Measurements from ENCODE around the gene C2orf69. TPM values are rescaled to one million over a fixed set of nuclear protein-coding genes. Genes with fewer than 3 reads are reported as not detected.
A peak's percentile ranks its signal among the peaks of the same experiment; 100 is the strongest.

The C2orf69 gene, protein sequence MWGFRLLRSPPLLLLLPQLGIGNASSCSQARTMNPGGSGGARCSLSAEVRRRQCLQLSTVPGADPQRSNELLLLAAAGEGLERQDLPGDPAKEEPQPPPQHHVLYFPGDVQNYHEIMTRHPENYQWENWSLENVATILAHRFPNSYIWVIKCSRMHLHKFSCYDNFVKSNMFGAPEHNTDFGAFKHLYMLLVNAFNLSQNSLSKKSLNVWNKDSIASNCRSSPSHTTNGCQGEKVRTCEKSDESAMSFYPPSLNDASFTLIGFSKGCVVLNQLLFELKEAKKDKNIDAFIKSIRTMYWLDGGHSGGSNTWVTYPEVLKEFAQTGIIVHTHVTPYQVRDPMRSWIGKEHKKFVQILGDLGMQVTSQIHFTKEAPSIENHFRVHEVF
- total RNA-seq (2022) (8.3 and 8.6 TPM in 2 replicates), Bru-seq, nascent RNA (percentile 77 among the genes with signal in this experiment), BruChase-seq, experiment 1, labeled RNA remaining after a 6-hour chase (percentile 67 among the genes with signal in this experiment), BruChase-seq, experiment 2, labeled RNA remaining after a 2-hour chase (percentile 86 among the genes with signal in this experiment)
- long read RNA-seq, transcript C2orf69-201 (2 exons, 3,728 nt) = major isoform, 31 of 36 reads
- long read RNA-seq, partial matches to known transcripts = 3 of 36 reads
- long read RNA-seq, other reads (novel, unspliced or antisense) = 2 of 36 reads

DNA sequence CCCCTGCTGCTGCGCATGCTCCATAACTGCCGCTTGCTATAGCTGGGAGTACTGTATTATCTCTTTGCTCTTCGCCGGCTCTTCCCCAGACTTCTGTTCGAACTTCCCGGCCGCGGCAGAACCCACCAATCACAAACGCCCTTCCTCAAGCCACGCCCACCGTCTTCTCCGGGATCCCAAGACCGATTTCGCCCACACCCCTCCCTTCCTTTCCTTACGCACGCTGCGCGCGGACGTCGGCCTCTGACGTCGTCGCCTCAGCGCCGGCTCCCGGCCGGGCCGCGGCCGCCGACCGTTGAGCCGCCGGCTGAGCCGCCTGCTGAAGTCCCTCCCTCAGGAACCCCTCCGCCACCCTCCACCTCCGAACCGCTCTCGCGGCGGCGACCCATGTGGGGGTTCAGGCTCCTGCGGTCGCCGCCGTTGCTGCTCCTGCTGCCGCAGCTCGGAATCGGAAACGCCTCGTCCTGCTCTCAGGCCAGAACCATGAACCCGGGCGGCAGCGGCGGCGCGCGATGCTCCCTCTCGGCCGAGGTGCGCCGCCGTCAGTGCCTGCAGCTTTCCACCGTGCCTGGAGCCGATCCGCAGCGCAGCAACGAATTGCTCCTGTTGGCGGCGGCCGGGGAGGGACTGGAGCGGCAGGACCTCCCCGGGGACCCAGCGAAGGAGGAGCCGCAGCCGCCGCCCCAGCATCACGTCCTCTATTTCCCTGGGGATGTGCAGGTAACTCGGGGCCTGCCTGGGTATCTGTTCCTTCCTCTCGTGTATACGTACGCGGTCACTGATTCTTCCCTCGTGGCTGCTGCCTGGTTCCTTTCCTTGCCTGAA lies at the start of gene C2orf69:
C2orf69 (plus strand) TSS at position 242 of the 825 bp plus-strand sequence; CDS start at position 388, 146 bp downstream.
- ChIA-PET POLR2A (interaction anchor here (0.7 to 2.7 kb wide), 12 partner anchors 8 to 1736 kb away, joined by 3 to 11 read pairs (median 4); no protein-coding TSS in a partner anchor), CTCF (interaction anchor here (0.6 to 0.7 kb wide), 2 partner anchors 28 to 171 kb away, joined by 3 read pairs; no protein-coding TSS in a partner anchor)
- no peaks in the 10 kb centered on the region for H3K27me3 Mint-ChIP-seq (ENCODE audit: insufficient read depth, unreplicated experiment)
- no TSS peak for BruUV-seq (replicated peaks)
- H3K9me3 Mint-ChIP-seq (ENCODE audit: unreplicated experiment) = no peaks in the 10 kb centered on the region
- intact Hi-C loops (cut with micrococcal nuclease) = loop anchor here (2.0 kb wide), 1 partner anchor 44 kb away; the partner anchor contains the start of genes MAIP1 and TYW5
- H3K4me3 Mint-ChIP-seq (ENCODE audit: unreplicated experiment) = peak within 1 kb of the TSS; percentile 96
- H3K4me1 Mint-ChIP-seq (ENCODE audit: insufficient read depth, unreplicated experiment) = peaks cover 25% of the 10 kb centered on the region
- peak within 1 kb of the TSS; percentile 86 for H3K27ac Mint-ChIP-seq (ENCODE audit: low read depth, unreplicated experiment)
- TF ChIP-seq, protein P1, sequence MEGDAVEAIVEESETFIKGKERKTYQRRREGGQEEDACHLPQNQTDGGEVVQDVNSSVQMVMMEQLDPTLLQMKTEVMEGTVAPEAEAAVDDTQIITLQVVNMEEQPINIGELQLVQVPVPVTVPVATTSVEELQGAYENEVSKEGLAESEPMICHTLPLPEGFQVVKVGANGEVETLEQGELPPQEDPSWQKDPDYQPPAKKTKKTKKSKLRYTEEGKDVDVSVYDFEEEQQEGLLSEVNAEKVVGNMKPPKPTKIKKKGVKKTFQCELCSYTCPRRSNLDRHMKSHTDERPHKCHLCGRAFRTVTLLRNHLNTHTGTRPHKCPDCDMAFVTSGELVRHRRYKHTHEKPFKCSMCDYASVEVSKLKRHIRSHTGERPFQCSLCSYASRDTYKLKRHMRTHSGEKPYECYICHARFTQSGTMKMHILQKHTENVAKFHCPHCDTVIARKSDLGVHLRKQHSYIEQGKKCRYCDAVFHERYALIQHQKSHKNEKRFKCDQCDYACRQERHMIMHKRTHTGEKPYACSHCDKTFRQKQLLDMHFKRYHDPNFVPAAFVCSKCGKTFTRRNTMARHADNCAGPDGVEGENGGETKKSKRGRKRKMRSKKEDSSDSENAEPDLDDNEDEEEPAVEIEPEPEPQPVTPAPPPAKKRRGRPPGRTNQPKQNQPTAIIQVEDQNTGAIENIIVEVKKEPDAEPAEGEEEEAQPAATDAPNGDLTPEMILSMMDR (IDR thresholded peaks at IDR 0.05; ENCODE audit: unreplicated experiment) = no peak
- peak; percentile 98 for DNase-seq (ENCODE audit: unreplicated experiment)
- no peaks in the 10 kb centered on the region for H3K36me3 Mint-ChIP-seq (ENCODE audit: insufficient read depth, unreplicated experiment)

- Mint-ChIP-seq H3K36me3 (ENCODE audit: insufficient read depth, unreplicated experiment) (no peaks in the 10 kb centered on the region), H3K4me1 (ENCODE audit: insufficient read depth, unreplicated experiment) (no peaks in the 10 kb centered on the region), H3K27me3 (ENCODE audit: insufficient read depth, unreplicated experiment) (peaks cover 87% of the 10 kb centered on the region), H3K4me3 (ENCODE audit: unreplicated experiment) (no peak overlapping the region), H3K27ac (ENCODE audit: low read depth, unreplicated experiment) (no peak overlapping the region), H3K9me3 (ENCODE audit: unreplicated experiment) (no peaks in the 10 kb centered on the region)
- BruUV-seq (replicated peaks) = no TSS peak
- ChIA-PET CTCF (interaction anchor here (0.6 to 3.4 kb wide), 6 partner anchors 22 to 1548 kb away, joined by 3 to 19 read pairs (median 8); no protein-coding TSS in a partner anchor), POLR2A (no interaction called here)
- TF ChIP-seq, protein P1 (IDR thresholded peaks at IDR 0.05; ENCODE audit: unreplicated experiment) = no peak
- intact Hi-C loops (cut with micrococcal nuclease) = no loop called here
- peak; percentile 13 for DNase-seq (ENCODE audit: unreplicated experiment)
Measured at GRCh38 chr2:199862788-199863187, 48.3 kb upstream of the C2orf69 start.

- no peaks in the 10 kb centered on the region for H3K9me3 Mint-ChIP-seq (ENCODE audit: unreplicated experiment)
- DNase-seq (ENCODE audit: unreplicated experiment) = no peak
- H3K4me3 Mint-ChIP-seq (ENCODE audit: unreplicated experiment) = no peak overlapping the region
- POLR2A ChIA-PET = no interaction called here
- no peaks in the 10 kb centered on the region for H3K4me1 Mint-ChIP-seq (ENCODE audit: insufficient read depth, unreplicated experiment)
- intact Hi-C loops (cut with micrococcal nuclease) = no loop called here
- no peak overlapping the region for H3K27ac Mint-ChIP-seq (ENCODE audit: low read depth, unreplicated experiment)
- BruUV-seq (replicated peaks) = no TSS peak
- no peaks in the 10 kb centered on the region for H3K36me3 Mint-ChIP-seq (ENCODE audit: insufficient read depth, unreplicated experiment)
- H3K27me3 Mint-ChIP-seq (ENCODE audit: insufficient read depth, unreplicated experiment) = peaks cover 96% of the 10 kb centered on the region
- CTCF ChIA-PET = interaction anchor here (0.7 to 1.2 kb wide), 3 partner anchors 18 to 126 kb away, joined by 3 to 5 read pairs (median 3); no protein-coding TSS in a partner anchor
- TF ChIP-seq, protein P1 (IDR thresholded peaks at IDR 0.05; ENCODE audit: unreplicated experiment) = no peak
Measured at GRCh38 chr2:199865905-199866304, 45.2 kb upstream of the C2orf69 start.

Measured in MCF 10A (cell line).